ENCODE results near the gene GPR21. TPM values are rescaled to one million over a fixed set of nuclear protein-coding genes. Genes with fewer than 3 reads are reported as not detected.
A peak's percentile ranks its signal among the peaks of the same experiment; 100 is the strongest.

GPR21 gene
- polyA plus RNA-seq, 1 donor: 0.24 TPM

GRCh38 chr9:123031963-123032362, 1.5 kb upstream of the GPR21 start:
- Histone ChIP-seq H3K9me3 (ENCODE audit: control insufficient read depth, low read depth, low read length) (no peaks in the 10 kb centered on the region), H3K4me3 (ENCODE audit: low read length) (no peak overlapping the region), H3K27me3 (ENCODE audit: control insufficient read depth, insufficient read depth, low read length) (no peaks in the 10 kb centered on the region), H3K27ac (ENCODE audit: low read length) (no peak overlapping the region), H3K36me3 (ENCODE audit: control insufficient read depth, insufficient read depth, low read length) (peaks cover 28% of the 10 kb centered on the region), H3K4me1 (ENCODE audit: control insufficient read depth, insufficient read depth, low read length) (no peaks in the 10 kb centered on the region)
- DNase-seq: no peak
- no CpG with 5 or more reads among the region's 1 CpG for whole genome bisulfite sequencing (ENCODE audit: insufficient coverage, low lambda C conversion rate)

- Histone ChIP-seq H3K27ac (ENCODE audit: low read length) (no peak overlapping the region), H3K9me3 (ENCODE audit: control insufficient read depth, low read depth, low read length) (no peaks in the 10 kb centered on the region), H3K27me3 (ENCODE audit: control insufficient read depth, insufficient read depth, low read length) (no peaks in the 10 kb centered on the region), H3K36me3 (ENCODE audit: control insufficient read depth, insufficient read depth, low read length) (peaks cover 20% of the 10 kb centered on the region), H3K4me3 (ENCODE audit: low read length) (no peak overlapping the region), H3K4me1 (ENCODE audit: control insufficient read depth, insufficient read depth, low read length) (no peaks in the 10 kb centered on the region)
- DNase-seq: no peak
- WGBS (ENCODE audit: insufficient coverage, low lambda C conversion rate): 80% methylated on average over 1 of the region's 8 CpGs
These were observed 566 bp downstream of the GPR21 start for GRCh38 chr9:123033864-123034601.

GRCh38 chr9:123034881-123035510, 1.5 kb downstream of the GPR21 start:
- WGBS (ENCODE audit: insufficient coverage, low lambda C conversion rate): 100% methylated on average over 2 of the region's 13 CpGs
- no peak for DNase-seq
- Histone ChIP-seq H3K9me3 (ENCODE audit: control insufficient read depth, low read depth, low read length) (no peaks in the 10 kb centered on the region), H3K27me3 (ENCODE audit: control insufficient read depth, insufficient read depth, low read length) (no peaks in the 10 kb centered on the region), H3K4me3 (ENCODE audit: low read length) (no peak overlapping the region), H3K27ac (ENCODE audit: low read length) (no peak overlapping the region), H3K36me3 (ENCODE audit: control insufficient read depth, insufficient read depth, low read length) (peaks cover 14% of the 10 kb centered on the region), H3K4me1 (ENCODE audit: control insufficient read depth, insufficient read depth, low read length) (no peaks in the 10 kb centered on the region)

- Histone ChIP-seq H3K27me3 (ENCODE audit: control insufficient read depth, insufficient read depth, low read length) (no peaks in the 10 kb centered on the region), H3K27ac (ENCODE audit: low read length) (no peak overlapping the region), H3K4me1 (ENCODE audit: control insufficient read depth, insufficient read depth, low read length) (no peaks in the 10 kb centered on the region), H3K4me3 (ENCODE audit: low read length) (no peak overlapping the region), H3K36me3 (ENCODE audit: control insufficient read depth, insufficient read depth, low read length) (peaks cover 14% of the 10 kb centered on the region), H3K9me3 (ENCODE audit: control insufficient read depth, low read depth, low read length) (no peaks in the 10 kb centered on the region)
- DNase-seq: no peak
- WGBS (ENCODE audit: insufficient coverage, low lambda C conversion rate): 88% methylated on average over 1 of the region's 2 CpGs
These were observed 2.3 kb downstream of the GPR21 start for GRCh38 chr9:123035791-123036190.

- WGBS (ENCODE audit: insufficient coverage, low lambda C conversion rate): no CpG with 5 or more reads among the region's 3 CpGs
- Histone ChIP-seq H3K4me1 (ENCODE audit: control insufficient read depth, insufficient read depth, low read length) (no peaks in the 10 kb centered on the region), H3K27me3 (ENCODE audit: control insufficient read depth, insufficient read depth, low read length) (no peaks in the 10 kb centered on the region), H3K4me3 (ENCODE audit: low read length) (no peak overlapping the region), H3K27ac (ENCODE audit: low read length) (no peak overlapping the region), H3K36me3 (ENCODE audit: control insufficient read depth, insufficient read depth, low read length) (peaks cover 19% of the 10 kb centered on the region), H3K9me3 (ENCODE audit: control insufficient read depth, low read depth, low read length) (no peaks in the 10 kb centered on the region)
- no peak for DNase-seq
These were observed 3.6 kb downstream of the GPR21 start for GRCh38 chr9:123036893-123037545.

GRCh38 chr9:123039617-123040219, 6.3 kb downstream of the GPR21 start:
- Histone ChIP-seq H3K36me3 (ENCODE audit: control insufficient read depth, insufficient read depth, low read length) (peaks cover 19% of the 10 kb centered on the region), H3K4me3 (ENCODE audit: low read length) (no peak overlapping the region), H3K27ac (ENCODE audit: low read length) (no peak overlapping the region), H3K9me3 (ENCODE audit: control insufficient read depth, low read depth, low read length) (no peaks in the 10 kb centered on the region), H3K4me1 (ENCODE audit: control insufficient read depth, insufficient read depth, low read length) (no peaks in the 10 kb centered on the region), H3K27me3 (ENCODE audit: control insufficient read depth, insufficient read depth, low read length) (no peaks in the 10 kb centered on the region)
- WGBS (ENCODE audit: insufficient coverage, low lambda C conversion rate): no CpG with 5 or more reads among the region's 1 CpG
- peak in 1 of 2 donors; percentile 33 for DNase-seq

- H3K27me3 ChIP-seq (ENCODE audit: control insufficient read depth, insufficient read depth, low read length): no peaks in the 10 kb centered on the region
- no CpG with 5 or more reads among the region's 1 CpG for WGBS (ENCODE audit: insufficient coverage, low lambda C conversion rate)
- H3K4me1 ChIP-seq (ENCODE audit: control insufficient read depth, insufficient read depth, low read length): no peaks in the 10 kb centered on the region
- DNase-seq: no peak
- H3K4me3 ChIP-seq (ENCODE audit: low read length): no peak overlapping the region
- no peak overlapping the region for H3K27ac ChIP-seq (ENCODE audit: low read length)
- no peaks in the 10 kb centered on the region for H3K9me3 ChIP-seq (ENCODE audit: control insufficient read depth, low read depth, low read length)
- H3K36me3 ChIP-seq (ENCODE audit: control insufficient read depth, insufficient read depth, low read length): peaks cover 13% of the 10 kb centered on the region
These were observed 7.3 kb downstream of the GPR21 start for GRCh38 chr9:123040801-123041200.

- DNase-seq: no peak
- no peak overlapping the region for H3K4me3 ChIP-seq (ENCODE audit: low read length)
- H3K4me1 ChIP-seq (ENCODE audit: control insufficient read depth, insufficient read depth, low read length): no peaks in the 10 kb centered on the region
- no peak overlapping the region for H3K27ac ChIP-seq (ENCODE audit: low read length)
- no peaks in the 10 kb centered on the region for H3K9me3 ChIP-seq (ENCODE audit: control insufficient read depth, low read depth, low read length)
- H3K36me3 ChIP-seq (ENCODE audit: control insufficient read depth, insufficient read depth, low read length): peaks cover 13% of the 10 kb centered on the region
- H3K27me3 ChIP-seq (ENCODE audit: control insufficient read depth, insufficient read depth, low read length): no peaks in the 10 kb centered on the region
- WGBS (ENCODE audit: insufficient coverage, low lambda C conversion rate): 93% methylated on average over 2 of the region's 2 CpGs
These were observed 8.0 kb downstream of the GPR21 start for GRCh38 chr9:123041489-123041888.

GRCh38 chr9:123043081-123043939, 9.8 kb downstream of the GPR21 start:
- peaks cover 13% of the 10 kb centered on the region for H3K36me3 ChIP-seq (ENCODE audit: control insufficient read depth, insufficient read depth, low read length)
- H3K27me3 ChIP-seq (ENCODE audit: control insufficient read depth, insufficient read depth, low read length): no peaks in the 10 kb centered on the region
- H3K27ac ChIP-seq (ENCODE audit: low read length): no peak overlapping the region
- no CpG with 5 or more reads among the region's 5 CpGs for WGBS (ENCODE audit: insufficient coverage, low lambda C conversion rate)
- no peak for DNase-seq
- no peaks in the 10 kb centered on the region for H3K4me1 ChIP-seq (ENCODE audit: control insufficient read depth, insufficient read depth, low read length)
- no peak overlapping the region for H3K4me3 ChIP-seq (ENCODE audit: low read length)
- no peaks in the 10 kb centered on the region for H3K9me3 ChIP-seq (ENCODE audit: control insufficient read depth, low read depth, low read length)

GRCh38 chr9:123044586-123044985, 11.1 kb downstream of the GPR21 start:
- no peaks in the 10 kb centered on the region for H3K4me1 ChIP-seq (ENCODE audit: control insufficient read depth, insufficient read depth, low read length)
- no CpG with 5 or more reads among the region's 4 CpGs for WGBS (ENCODE audit: insufficient coverage, low lambda C conversion rate)

More at GRCh38 chr9:123044586-123044985, 11.1 kb downstream of the GPR21 start:
- Histone ChIP-seq H3K9me3 (ENCODE audit: control insufficient read depth, low read depth, low read length) (no peaks in the 10 kb centered on the region), H3K4me3 (ENCODE audit: low read length) (no peak overlapping the region), H3K27ac (ENCODE audit: low read length) (no peak overlapping the region), H3K36me3 (ENCODE audit: control insufficient read depth, insufficient read depth, low read length) (peaks cover 13% of the 10 kb centered on the region), H3K27me3 (ENCODE audit: control insufficient read depth, insufficient read depth, low read length) (no peaks in the 10 kb centered on the region)
- no peak for DNase-seq

All from large intestine (tissue), 3 donors.